SK-N-SH treated with all-trans-retinoic acid at 6 μM for 48 hours (cell line): Measurements from ENCODE around the gene ADNP.

Source experiments
- ARNTL ChIP-seq: fragments of 450-650 bp; formaldehyde crosslinking; IDR thresholded peaks from 2 replicates; pipeline ENCODE4 v1.5.0; 2020; ENCODE audit warnings: low read depth, mild to moderate bottlenecking, moderate library complexity, borderline replicate concordance
- CREB5 ChIP-seq: fragments of 250-450 bp; sonication (Bioruptor Pico); IDR thresholded peaks from 2 replicates; pipeline ENCODE4 v1.5.1; 2020; ENCODE audit warnings: low read depth, mild to moderate bottlenecking, moderate library complexity
- ESRRG ChIP-seq: fragments of 250-450 bp; sonication (Bioruptor Pico); IDR thresholded peaks from 2 replicates; pipeline ENCODE4 v1.6.1; 2021; ENCODE audit warnings: mild to moderate bottlenecking
- ISL1 ChIP-seq: fragments of 250-450 bp; sonication (Bioruptor Pico); IDR thresholded peaks from 2 replicates; pipeline ENCODE4 v2.1.2; 2022; ENCODE audit warnings: mild to moderate bottlenecking, moderate library complexity
- PATZ1 ChIP-seq: fragments of 250-450 bp; sonication (Bioruptor Pico); IDR thresholded peaks from 2 replicates; pipeline ENCODE4 v1.8.0; 2020; ENCODE audit warnings: mild to moderate bottlenecking, moderate library complexity, borderline replicate concordance
- TCF4 ChIP-seq: fragments of 250-450 bp; sonication (Bioruptor Pico); IDR thresholded peaks from 2 replicates; pipeline ENCODE4 v1.8.0; 2021; ENCODE audit warnings: mild to moderate bottlenecking, moderate library complexity, borderline replicate concordance
- ZNF8 ChIP-seq: fragments of 450-650 bp; formaldehyde crosslinking; IDR thresholded peaks from 2 replicates; pipeline ENCODE4 v1.5.0; 2020; ENCODE audit warnings: mild to moderate bottlenecking, moderate library complexity

DNA sequence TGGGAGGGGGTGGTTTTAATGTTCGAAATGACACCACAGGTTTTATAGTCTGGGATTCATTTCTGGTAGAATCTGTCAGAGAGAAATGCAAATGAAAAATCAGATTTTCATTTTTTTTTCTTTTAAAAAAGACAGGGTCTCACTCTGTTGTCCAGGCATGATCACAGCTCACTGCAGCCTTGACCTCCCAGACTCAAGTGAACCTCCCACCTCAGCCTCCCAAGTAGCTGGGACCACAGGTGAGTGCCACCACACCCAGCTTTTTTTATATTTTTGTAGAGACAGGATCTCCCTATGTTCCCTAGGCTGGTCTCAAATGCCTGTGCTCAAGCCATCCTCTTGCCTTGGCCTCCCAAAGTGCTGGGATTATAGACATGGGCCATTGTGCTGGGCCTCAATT, 2.4 kb upstream of the ADNP start:
- TF ChIP-seq ZNF8 (CRISPR knock-in tag) (no peak), ISL1 (CRISPR knock-in tag) (no peak), TCF4 (no peak), PATZ1 (no peak), CREB5 (no peak), ESRRG (no peak), ARNTL (CRISPR knock-in tag) (no peak)
